ENCODE data around the gene SHOC2.
"Not testable (repeated sequence)": the region's sequence is repeated elsewhere in the genome, so short reads cannot be mapped to it uniquely, and the experiment has no call there.

SHOC2 gene

GRCh38 chr10:110900983-110901382 lies 18.4 kb upstream of the SHOC2 start:
- no peak for DNase-seq (ENCODE audit: insufficient read length, low spot score)
- FAIRE-seq, result no peak

- FAIRE-seq (peak; percentile 71), DNase-seq (ENCODE audit: insufficient read length, low spot score) (no peak)
These were observed 17.2 kb upstream of the SHOC2 start for GRCh38 chr10:110901954-110902819.

GRCh38 chr10:110903280-110904278 lies 15.8 kb upstream of the SHOC2 start:
- DNase-seq (ENCODE audit: insufficient read length, low spot score) (no peak), FAIRE-seq (peak; percentile 14)

GRCh38 chr10:110910138-110910537 lies 9.3 kb upstream of the SHOC2 start:
- no peak for DNase-seq (ENCODE audit: insufficient read length, low spot score)
- FAIRE-seq, result no peak

- no peak for DNase-seq (ENCODE audit: insufficient read length, low spot score)
- FAIRE-seq, result no peak
These were observed 7.0 kb upstream of the SHOC2 start for GRCh38 chr10:110912374-110912773.

- FAIRE-seq (peak; percentile 51), DNase-seq (ENCODE audit: insufficient read length, low spot score) (no peak)
These were observed 5.0 kb upstream of the SHOC2 start for GRCh38 chr10:110914431-110914830.

- FAIRE-seq (peak; percentile 88), DNase-seq (ENCODE audit: insufficient read length, low spot score) (no peak)
These were observed 4.4 kb upstream of the SHOC2 start for GRCh38 chr10:110915035-110915434.

- not testable (repeated sequence) for FAIRE-seq; DNase-seq (ENCODE audit: insufficient read length, low spot score)
These were observed 3.8 kb upstream of the SHOC2 start for GRCh38 chr10:110915600-110915999.

- FAIRE-seq, result no peak
- no peak for DNase-seq (ENCODE audit: insufficient read length, low spot score)
These were observed 2.7 kb upstream of the SHOC2 start for GRCh38 chr10:110916554-110917346.

- DNase-seq (ENCODE audit: insufficient read length, low spot score) (no peak), FAIRE-seq (no peak)
These were observed 1.1 kb upstream of the SHOC2 start for GRCh38 chr10:110918269-110918642.

GRCh38 chr10:110918643-110919348 lies 608 bp upstream of the SHOC2 start, which contains the start of gene BBIP1:
TSS of gene BBIP1 (minus strand) at chr10:110919180. CDS start at chr10:110918157, 1,023 bp downstream.
- DNase-seq (ENCODE audit: insufficient read length, low spot score) (peak; percentile 71), FAIRE-seq (peak; percentile 99)

GRCh38 chr10:110919971-110920881 lies 822 bp downstream of the SHOC2 start:
- FAIRE-seq, result peak; percentile 95

GRCh38 chr10:110923856-110924493 lies 4.6 kb downstream of the SHOC2 start:
- FAIRE-seq, result peak; percentile 97
- DNase-seq (ENCODE audit: insufficient read length, low spot score), result no peak

More at GRCh38 chr10:110919971-110920881, 822 bp downstream of the SHOC2 start:
- DNase-seq (ENCODE audit: insufficient read length, low spot score), result no peak

GRCh38 chr10:110927461-110927860 lies 8.1 kb downstream of the SHOC2 start:
- no peak for FAIRE-seq
- no peak for DNase-seq (ENCODE audit: insufficient read length, low spot score)

- FAIRE-seq (peak; percentile 26), DNase-seq (ENCODE audit: insufficient read length, low spot score) (no peak)
These were observed 12.5 kb downstream of the SHOC2 start for GRCh38 chr10:110931769-110932381.

- DNase-seq (ENCODE audit: insufficient read length, low spot score), result no peak
- FAIRE-seq, result peak; percentile 80
These were observed 13.2 kb downstream of the SHOC2 start for GRCh38 chr10:110932505-110933180.

GRCh38 chr10:110936757-110937156 lies 17.4 kb downstream of the SHOC2 start:
- FAIRE-seq, result no peak

More at GRCh38 chr10:110936757-110937156, 17.4 kb downstream of the SHOC2 start:
- DNase-seq (ENCODE audit: insufficient read length, low spot score), result no peak
